GM19043 (cell line): ENCODE data around the gene SEMA3B.
"Not testable (repeated sequence)": the region's sequence is repeated elsewhere in the genome, so short reads cannot be mapped to it uniquely, and the experiment has no call there.

Source experiments
- ATAC-seq: cut with Tn5 transposase; IDR thresholded peaks from one replicate; pipeline ENCODE4 v1.9.1; 2021; ENCODE audit warnings: low read depth; ENCODE audit not compliant: unreplicated experiment

SEMA3B gene

GRCh38 chr3:50303013-50303815, 34.3 kb downstream of the SEMA3B start, which contains the start of gene HYAL1:
Gene HYAL1, minus strand, starts transcription at chr3:50303574. Its CDS starts 618 bp downstream, at chr3:50302956.
- no peak for ATAC-seq

GRCh38 chr3:50304601-50305000, 35.7 kb downstream of the SEMA3B start:
- no peak for ATAC-seq

- not testable (repeated sequence) for ATAC-seq
Measured at GRCh38 chr3:50312041-50312440, 43.1 kb downstream of the SEMA3B start.

DNA sequence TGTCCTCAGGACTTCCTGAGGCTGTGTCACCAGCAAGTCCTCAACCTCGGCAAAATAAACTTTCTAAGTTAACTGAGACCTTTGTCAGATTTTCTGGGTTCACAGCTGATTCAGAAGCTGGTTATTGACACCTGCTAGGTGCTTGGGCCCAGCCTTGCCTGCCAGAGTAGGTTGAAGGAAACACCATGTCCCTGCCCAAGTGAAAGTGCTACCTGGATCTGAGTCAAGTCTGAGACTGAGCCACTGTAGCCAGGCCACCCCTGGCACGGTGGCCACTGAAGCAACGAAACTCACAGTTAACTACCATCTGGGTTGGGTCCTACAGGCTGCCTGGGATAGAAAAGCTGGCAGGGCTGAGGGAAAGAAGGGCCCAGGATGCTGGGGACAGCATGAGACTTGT, 45.4 kb downstream of the SEMA3B start:
- ATAC-seq, result no peak

DNA sequence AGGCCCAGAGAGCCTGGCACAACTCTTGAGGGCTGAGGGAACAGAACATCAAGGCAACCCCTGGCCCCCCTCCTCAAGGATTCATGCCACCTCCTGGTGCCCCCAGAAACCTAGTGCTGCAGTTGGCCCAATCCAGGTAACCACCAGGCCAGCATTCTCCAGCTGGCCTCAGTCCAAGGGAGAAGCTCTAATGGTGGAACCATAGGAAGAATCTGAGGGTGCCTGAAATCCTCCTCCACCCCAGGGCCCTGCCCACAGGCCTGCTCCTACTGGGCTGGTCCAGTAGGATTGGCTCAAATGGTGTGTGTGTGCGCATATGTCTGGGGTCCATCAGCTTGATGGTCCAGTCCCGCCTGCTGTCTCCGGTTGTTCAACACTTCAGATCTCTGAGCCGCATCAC, 45.9 kb downstream of the SEMA3B start:
- ATAC-seq, result no peak

GRCh38 chr3:50316657-50317242, 47.8 kb downstream of the SEMA3B start:
- no peak for ATAC-seq

GRCh38 chr3:50317300-50317699, 48.4 kb downstream of the SEMA3B start:
- no peak for ATAC-seq

- no peak for ATAC-seq
Measured at GRCh38 chr3:50318163-50318562, 49.2 kb downstream of the SEMA3B start.

GRCh38 chr3:50318615-50319014, 49.7 kb downstream of the SEMA3B start:
- ATAC-seq, result no peak

GRCh38 chr3:50319181-50319893, 50.4 kb downstream of the SEMA3B start:
- no peak for ATAC-seq

DNA sequence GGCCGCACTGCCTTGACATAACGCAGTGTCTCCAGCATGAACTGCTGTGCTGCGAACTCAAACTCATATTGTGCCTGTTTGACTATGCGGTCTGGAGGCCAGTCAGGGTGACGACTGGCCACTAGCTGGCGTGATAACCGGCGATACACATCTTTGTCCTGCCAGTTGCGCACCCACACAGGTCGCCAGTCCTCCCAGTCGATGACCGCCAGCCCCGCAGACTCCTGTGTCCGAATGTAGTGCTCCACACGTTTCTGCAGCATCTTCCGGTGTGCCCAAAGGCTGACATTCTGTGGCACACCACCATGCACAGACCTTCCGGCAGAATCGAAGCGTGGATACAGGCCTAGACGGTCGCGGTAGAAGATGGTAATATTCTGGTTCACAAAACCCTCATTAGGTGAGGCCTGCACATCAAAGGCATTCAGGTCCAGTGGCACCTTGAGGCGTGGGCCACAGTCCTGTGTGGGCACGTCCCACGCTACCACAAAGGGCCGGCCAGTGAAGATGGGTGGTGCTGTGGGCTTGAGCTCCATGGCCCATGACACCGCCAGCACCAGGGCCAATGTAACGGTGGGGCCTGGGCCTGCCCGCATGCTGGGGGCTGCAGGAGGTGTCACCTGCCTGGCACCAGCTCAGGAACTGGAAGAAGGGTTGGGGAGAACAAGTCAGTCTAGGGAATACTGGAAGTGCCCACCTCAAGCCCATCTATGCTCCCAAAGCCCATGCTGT, 51.1 kb downstream of the SEMA3B start:
- ATAC-seq, result no peak

GRCh38 chr3:50320853-50321335, 51.9 kb downstream of the SEMA3B start:
- ATAC-seq, result peak; percentile 46

- ATAC-seq, result peak; percentile 79
Measured at GRCh38 chr3:50321336-50322114, 52.6 kb downstream of the SEMA3B start.

DNA sequence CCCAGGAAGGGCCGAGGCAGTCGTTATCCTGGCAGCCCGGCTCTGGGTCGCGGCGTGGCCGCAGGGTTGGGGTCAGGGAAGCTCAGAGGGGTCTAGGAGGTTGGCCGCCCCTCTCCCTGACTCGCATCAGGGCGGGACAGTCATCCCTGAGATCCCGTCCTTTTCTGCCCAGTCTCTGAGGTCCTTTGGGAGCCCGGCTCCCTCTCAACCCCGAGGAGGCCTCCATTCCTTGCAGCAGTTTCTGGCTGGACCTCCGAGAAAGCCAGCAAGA, 53.1 kb downstream of the SEMA3B start:
- ATAC-seq, result no peak

GRCh38 chr3:50322386-50323091, 53.6 kb downstream of the SEMA3B start, which contains the start of gene HYAL2:
Gene HYAL2, minus strand, starts transcription at chr3:50322745. Its CDS starts 2,256 bp downstream, at chr3:50320489.
- ATAC-seq, result no peak

GRCh38 chr3:50323092-50323600, 54.2 kb downstream of the SEMA3B start:
- no peak for ATAC-seq

- ATAC-seq, result no peak
Measured at GRCh38 chr3:50323614-50324199, 54.8 kb downstream of the SEMA3B start.

DNA sequence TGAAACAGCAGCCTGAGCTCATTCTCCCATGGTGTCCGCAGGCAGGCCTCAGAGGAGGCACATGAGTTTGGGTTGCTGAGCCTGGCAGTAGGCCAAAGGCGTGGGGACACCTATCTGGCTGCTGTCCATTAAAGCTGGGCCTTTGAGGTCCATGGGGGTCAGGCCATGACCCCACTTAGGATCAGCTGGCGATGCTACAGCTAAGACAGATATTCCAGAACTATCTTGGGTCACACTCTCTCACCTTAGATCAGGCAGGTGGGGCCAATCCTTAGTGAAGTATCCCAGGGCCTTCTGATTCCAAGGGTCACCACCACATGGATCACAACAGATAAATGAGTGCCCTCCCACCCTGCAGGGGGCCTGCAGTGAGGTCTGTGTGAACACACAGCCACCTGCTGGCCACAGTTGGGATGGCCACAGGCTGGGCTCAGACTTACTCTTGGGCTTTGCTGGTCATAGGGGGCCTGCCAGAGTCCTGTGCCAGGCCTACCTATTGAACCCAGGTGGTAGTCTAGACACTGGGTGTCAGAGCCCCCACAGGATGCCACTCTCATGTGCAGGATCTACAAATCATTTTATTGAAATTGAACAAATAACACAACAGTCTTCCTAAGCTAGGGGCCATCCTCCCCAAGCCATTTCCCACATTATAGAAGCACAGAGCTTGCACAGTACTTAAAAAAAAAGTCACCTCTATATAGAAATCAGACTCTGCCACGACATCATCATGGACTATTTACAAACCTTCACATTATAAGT, 55.6 kb downstream of the SEMA3B start:
- ATAC-seq, result no peak
